ENCODE data around the gene ASMTL.

GRCh38 chrX:1453395-1453783 is 680 bp upstream of the ASMTL start:
- TF ChIP-seq CTCF (IDR thresholded peaks at IDR 0.05) (no peak), POLR2A (IDR thresholded peaks at IDR 0.05) (peak; percentile 28 to 35)
